NK-92 treated with Interleukin-12 subunit alpha and Interleukin-12 subunit beta, amount 100 ng/mL, for 24 hours (cell line): Measurements from ENCODE around the gene SHC1.
A peak's percentile ranks its signal among the peaks of the same experiment; 100 is the strongest.

ENCODE experiments used
- DNase-seq: peaks from one replicate; lab custom pipeline; 2025; lab: John Stamatoyannopoulos, UW

SHC1 gene

GRCh38 chr1:155008015-155008941, 37.7 kb upstream of the SHC1 start:
- DNase-seq, result no peak

- no peak for DNase-seq
These were observed 36.8 kb upstream of the SHC1 start for GRCh38 chr1:155007251-155007828.

GRCh38 chr1:155006601-155007101, 36.1 kb upstream of the SHC1 start:
- no peak for DNase-seq

- DNase-seq, result no peak
These were observed 34.8 kb upstream of the SHC1 start for GRCh38 chr1:155005076-155006011.

GRCh38 chr1:155004352-155005075, 34.0 kb upstream of the SHC1 start:
- DNase-seq, result no peak

GRCh38 chr1:155003766-155004351, 33.3 kb upstream of the SHC1 start:
- DNase-seq, result no peak

GRCh38 chr1:155003227-155003765, 32.7 kb upstream of the SHC1 start:
- no peak for DNase-seq

GRCh38 chr1:155002464-155003226, 32.1 kb upstream of the SHC1 start, which contains the start of gene ZBTB7B:
Gene ZBTB7B, plus strand, starts transcription at chr1:155002802. Its CDS starts 11,859 bp downstream, at chr1:155014661.
- DNase-seq, result peak; percentile 54

- peak; percentile 97 for DNase-seq
These were observed 31.3 kb upstream of the SHC1 start for GRCh38 chr1:155001675-155002463.

GRCh38 chr1:155001425-155001674, 30.8 kb upstream of the SHC1 start:
- DNase-seq, result no peak

- DNase-seq, result no peak
These were observed 30.3 kb upstream of the SHC1 start for GRCh38 chr1:155000726-155001424.

- DNase-seq, result no peak
These were observed 29.8 kb upstream of the SHC1 start for GRCh38 chr1:155000411-155000725.

- DNase-seq, result no peak
These were observed 29.2 kb upstream of the SHC1 start for GRCh38 chr1:154999571-155000410.

- no peak for DNase-seq
These were observed 28.4 kb upstream of the SHC1 start for GRCh38 chr1:154998818-154999570.

GRCh38 chr1:154998201-154998780, 27.7 kb upstream of the SHC1 start:
- DNase-seq, result no peak

GRCh38 chr1:154996966-154997701, 26.6 kb upstream of the SHC1 start:
- DNase-seq, result no peak
